ENCODE results near the gene TECPR2. TPM values are rescaled to one million over a fixed set of nuclear protein-coding genes. Genes with fewer than 3 reads are reported as not detected.
"Not testable (repeated sequence)": the region's sequence is repeated elsewhere in the genome, so short reads cannot be mapped to it uniquely, and the experiment has no call there.

TECPR2 gene
- polyA plus RNA-seq, 1 experiment: 12.4 TPM

GRCh38 chr14:102540315-102541028 is 177.7 kb downstream of the TECPR2 start:
- Histone ChIP-seq H3K9me3 (ENCODE audit: control insufficient read depth, insufficient read depth, low read length) (no peaks in the 10 kb centered on the region; the same call in 1 of the 2 replicates), H3K4me3 (ENCODE audit: low read depth, low read length) (no peak overlapping the region), H3K27ac (ENCODE audit: low read depth, low read length) (no peak overlapping the region), H3K27me3 (ENCODE audit: control insufficient read depth, insufficient read depth, low read length) (peaks cover 10% of the 10 kb centered on the region)
- ChIA-PET POLR2A (interaction anchor here (0.6 to 1.0 kb wide), 2 partner anchors 19 to 54 kb away, joined by 3 to 9 read pairs; no protein-coding TSS in a partner anchor), CTCF (interaction anchor here (0.7 to 1.7 kb wide), 2 partner anchors 16 to 54 kb away, joined by 3 to 5 read pairs; no protein-coding TSS in a partner anchor)
- TF ChIP-seq CTCF (IDR thresholded peaks at IDR 0.05; ENCODE audit: low read depth, low read length): no peak
- DNase-seq (ENCODE audit: low read depth, low spot score): peak; percentile 3

GRCh38 chr14:102541029-102541491 is 178.3 kb downstream of the TECPR2 start:
- H3K9me3 ChIP-seq (ENCODE audit: control insufficient read depth, insufficient read depth, low read length); H3K27ac ChIP-seq (ENCODE audit: low read depth, low read length); H3K4me3 ChIP-seq (ENCODE audit: low read depth, low read length); DNase-seq (ENCODE audit: low read depth, low spot score): not testable (repeated sequence)
- ChIA-PET POLR2A (interaction anchor here (0.5 to 1.0 kb wide), 2 partner anchors 32 to 54 kb away, joined by 3 read pairs; no protein-coding TSS in a partner anchor), CTCF (interaction anchor here (0.7 to 1.7 kb wide), 2 partner anchors 16 to 54 kb away, joined by 3 to 5 read pairs; no protein-coding TSS in a partner anchor)
- H3K27me3 ChIP-seq (ENCODE audit: control insufficient read depth, insufficient read depth, low read length): peaks cover 13% of the 10 kb centered on the region

DNA sequence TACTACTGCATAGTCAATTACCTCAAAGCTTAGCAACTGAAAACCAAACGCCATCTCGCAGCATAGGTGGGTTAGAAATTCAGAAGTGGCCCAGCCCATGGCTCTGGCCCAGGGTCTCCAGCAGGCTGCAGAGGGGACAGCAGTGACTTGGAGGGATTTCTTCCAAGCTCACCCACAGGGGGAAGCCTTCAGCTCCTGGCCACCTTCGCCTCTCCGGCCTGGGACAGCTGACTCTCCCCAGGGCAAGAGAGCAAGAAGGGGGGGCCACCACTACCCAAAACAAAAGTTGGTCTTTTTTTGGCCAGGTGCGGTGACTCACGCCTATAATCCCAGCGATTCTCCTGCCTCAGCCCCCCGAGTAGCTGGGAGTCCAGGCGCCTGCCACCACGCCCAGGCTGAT is 179.0 kb downstream of the TECPR2 start:
- Histone ChIP-seq H3K27me3 (ENCODE audit: control insufficient read depth, insufficient read depth, low read length) (peaks cover 13% of the 10 kb centered on the region), H3K4me3 (ENCODE audit: low read depth, low read length) (no peak overlapping the region), H3K27ac (ENCODE audit: low read depth, low read length) (no peak overlapping the region), H3K9me3 (ENCODE audit: control insufficient read depth, insufficient read depth, low read length) (no peaks in the 10 kb centered on the region; the same call in 1 of the 2 replicates)
- no peak for TF ChIP-seq CTCF (IDR thresholded peaks at IDR 0.05; ENCODE audit: low read depth, low read length)
- POLR2A ChIA-PET: interaction anchor here (0.5 kb wide), 1 partner anchor 32 kb away, joined by 3 read pairs; no protein-coding TSS in a partner anchor
- no peak for DNase-seq (ENCODE audit: low read depth, low spot score)
- CTCF ChIA-PET: no interaction called here

GRCh38 chr14:102544046-102544746 is 181.5 kb downstream of the TECPR2 start:
- POLR2A ChIA-PET: no interaction called here
- Histone ChIP-seq H3K4me3 (ENCODE audit: low read depth, low read length) (no peak overlapping the region), H3K27ac (ENCODE audit: low read depth, low read length) (no peak overlapping the region), H3K27me3 (ENCODE audit: control insufficient read depth, insufficient read depth, low read length) (peaks cover 18% of the 10 kb centered on the region), H3K9me3 (ENCODE audit: control insufficient read depth, insufficient read depth, low read length) (peaks cover 6% of the 10 kb centered on the region)
- no peak for DNase-seq (ENCODE audit: low read depth, low spot score)
- TF ChIP-seq CTCF (IDR thresholded peaks at IDR 0.05; ENCODE audit: low read depth, low read length): no peak
- CTCF ChIA-PET: interaction anchor here (0.5 kb wide), 1 partner anchor 50 kb away, joined by 3 read pairs; no protein-coding TSS in a partner anchor

DNA sequence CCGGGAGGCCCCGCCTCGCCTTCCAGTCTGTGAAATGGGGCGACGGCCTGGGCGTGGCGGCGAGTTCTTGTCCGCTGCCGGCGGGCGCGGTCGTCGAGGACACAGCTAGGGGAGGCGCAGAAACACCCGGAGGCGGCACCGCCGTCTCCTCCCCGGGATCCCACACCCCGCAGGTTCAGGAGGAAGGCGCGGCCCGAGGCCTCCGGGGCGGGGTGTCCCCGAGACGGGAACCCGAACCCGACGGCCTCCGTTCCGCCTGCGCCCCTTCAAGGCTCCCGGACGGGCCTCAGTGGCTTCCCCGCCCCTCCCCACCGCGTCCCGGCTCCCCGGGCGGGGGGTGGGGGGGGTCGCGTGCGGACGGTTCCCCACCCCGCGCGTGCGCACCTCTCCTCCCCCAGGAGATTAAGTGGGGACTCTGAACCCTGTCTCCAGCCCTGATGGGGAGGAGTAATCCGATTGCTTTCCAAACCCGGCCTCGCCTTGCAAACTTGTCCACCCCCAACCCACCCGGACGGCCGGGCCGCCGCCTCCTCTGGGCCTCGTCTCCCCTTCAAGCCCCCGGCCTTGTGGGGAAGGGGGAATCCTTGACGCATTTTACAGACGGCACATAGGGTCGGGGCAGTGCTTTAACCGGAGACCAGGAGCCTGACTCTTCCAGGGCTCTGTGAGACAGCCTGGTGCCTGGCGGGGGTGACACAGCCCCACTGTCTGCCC is 182.2 kb downstream of the TECPR2 start:
- no peak for DNase-seq (ENCODE audit: low read depth, low spot score)
- TF ChIP-seq CTCF (IDR thresholded peaks at IDR 0.05; ENCODE audit: low read depth, low read length): no peak
- Histone ChIP-seq H3K27me3 (ENCODE audit: control insufficient read depth, insufficient read depth, low read length) (peaks cover 19% of the 10 kb centered on the region), H3K27ac (ENCODE audit: low read depth, low read length) (no peak overlapping the region), H3K4me3 (ENCODE audit: low read depth, low read length) (no peak overlapping the region), H3K9me3 (ENCODE audit: control insufficient read depth, insufficient read depth, low read length) (peaks cover 6% of the 10 kb centered on the region)
- ChIA-PET POLR2A (no interaction called here), CTCF (interaction anchor here (0.5 kb wide), 1 partner anchor 49 kb away, joined by 3 read pairs; no protein-coding TSS in a partner anchor)
